Measurements from ENCODE around the gene CPPED1. TPM values are rescaled to one million over a fixed set of nuclear protein-coding genes. Genes with fewer than 3 reads are reported as not detected.

Gene CPPED1
- total RNA-seq, 1 experiment from 2014 or later, result 8.1 TPM

DNA sequence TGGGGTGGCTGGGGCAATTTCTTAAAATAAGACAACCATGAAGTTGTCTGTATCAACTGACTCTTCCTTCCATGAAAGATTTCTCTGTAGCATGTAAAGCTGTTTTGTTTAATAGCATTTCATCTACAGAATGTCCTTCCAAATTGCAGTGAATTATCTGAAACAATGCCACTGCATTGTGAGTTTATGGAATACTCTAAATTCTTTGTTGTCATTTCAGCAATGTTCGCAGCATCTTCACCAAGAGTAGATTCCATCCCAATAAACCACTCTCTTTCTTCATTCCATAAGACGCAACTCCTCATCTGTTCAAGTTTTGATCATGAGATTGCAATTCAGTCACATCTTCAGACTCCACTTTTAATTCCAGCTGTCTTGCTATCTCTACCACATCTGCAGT, 54.6 kb downstream of the CPPED1 start:
- Histone ChIP-seq H3K9me2 (ENCODE audit: insufficient read depth) (no peaks in the 10 kb centered on the region), H4K20me1 (ENCODE audit: insufficient read depth) (no peaks in the 10 kb centered on the region), H3K27me3 (ENCODE audit: insufficient read depth, low read length) (no peaks in the 10 kb centered on the region), H3K27ac (ENCODE audit: low read depth, low read length) (no peak overlapping the region), H3K79me2 (ENCODE audit: insufficient read depth, low read length) (no peaks in the 10 kb centered on the region), H3K36me3 (ENCODE audit: control insufficient read depth in 1 of 2, insufficient read depth in 2 of 2, low read length in 2 of 2) (no peaks in the 10 kb centered on the region), H3K9ac (ENCODE audit: low read length) (no peak overlapping the region), H3K4me3 (replicated peaks in 1 of 2; ENCODE audit: low read depth in 1 of 2, low read length in 2 of 2) (no peak overlapping the region), H3K9me3 (ENCODE audit: control insufficient read depth in 1 of 2, insufficient read depth in 1 of 2, low read depth in 1 of 2, low read length in 2 of 2) (no peaks in the 10 kb centered on the region; a peak in 1 of 4 replicates), H3K4me2 (ENCODE audit: low read length) (no peak overlapping the region), H2AFZ (ENCODE audit: low read depth, low read length, poor library complexity, severe bottlenecking) (no peak overlapping the region), H3K4me1 (ENCODE audit: control insufficient read depth in 1 of 2, insufficient read depth in 2 of 2, low read length in 2 of 2) (no peaks in the 10 kb centered on the region)
- DNase-seq (ENCODE audit: low read depth, low spot score), result no peak
- ChIA-PET POLR2A (no interaction called here), RAD21 (ENCODE audit: low non-redundant PET in 1 of 2, low total read pairs in 2 of 2, uncharacterized antibody in 2 of 2, unreplicated experiment in 2 of 2) (no interaction called here), CTCF (no interaction called here)
- no peak for TF ChIP-seq SRF (IDR thresholded peaks at IDR 0.05; ENCODE audit: low read depth)
- TF ChIP-seq JUND (IDR thresholded peaks at IDR 0.05), result no peak
- TF ChIP-seq, protein P1, sequence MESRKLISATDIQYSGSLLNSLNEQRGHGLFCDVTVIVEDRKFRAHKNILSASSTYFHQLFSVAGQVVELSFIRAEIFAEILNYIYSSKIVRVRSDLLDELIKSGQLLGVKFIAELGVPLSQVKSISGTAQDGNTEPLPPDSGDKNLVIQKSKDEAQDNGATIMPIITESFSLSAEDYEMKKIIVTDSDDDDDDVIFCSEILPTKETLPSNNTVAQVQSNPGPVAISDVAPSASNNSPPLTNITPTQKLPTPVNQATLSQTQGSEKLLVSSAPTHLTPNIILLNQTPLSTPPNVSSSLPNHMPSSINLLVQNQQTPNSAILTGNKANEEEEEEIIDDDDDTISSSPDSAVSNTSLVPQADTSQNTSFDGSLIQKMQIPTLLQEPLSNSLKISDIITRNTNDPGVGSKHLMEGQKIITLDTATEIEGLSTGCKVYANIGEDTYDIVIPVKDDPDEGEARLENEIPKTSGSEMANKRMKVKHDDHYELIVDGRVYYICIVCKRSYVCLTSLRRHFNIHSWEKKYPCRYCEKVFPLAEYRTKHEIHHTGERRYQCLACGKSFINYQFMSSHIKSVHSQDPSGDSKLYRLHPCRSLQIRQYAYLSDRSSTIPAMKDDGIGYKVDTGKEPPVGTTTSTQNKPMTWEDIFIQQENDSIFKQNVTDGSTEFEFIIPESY (IDR thresholded peaks at IDR 0.05; ENCODE audit: extremely low read depth, insufficient replicate concordance, low read length), result no peak
- TF ChIP-seq, protein P2, sequence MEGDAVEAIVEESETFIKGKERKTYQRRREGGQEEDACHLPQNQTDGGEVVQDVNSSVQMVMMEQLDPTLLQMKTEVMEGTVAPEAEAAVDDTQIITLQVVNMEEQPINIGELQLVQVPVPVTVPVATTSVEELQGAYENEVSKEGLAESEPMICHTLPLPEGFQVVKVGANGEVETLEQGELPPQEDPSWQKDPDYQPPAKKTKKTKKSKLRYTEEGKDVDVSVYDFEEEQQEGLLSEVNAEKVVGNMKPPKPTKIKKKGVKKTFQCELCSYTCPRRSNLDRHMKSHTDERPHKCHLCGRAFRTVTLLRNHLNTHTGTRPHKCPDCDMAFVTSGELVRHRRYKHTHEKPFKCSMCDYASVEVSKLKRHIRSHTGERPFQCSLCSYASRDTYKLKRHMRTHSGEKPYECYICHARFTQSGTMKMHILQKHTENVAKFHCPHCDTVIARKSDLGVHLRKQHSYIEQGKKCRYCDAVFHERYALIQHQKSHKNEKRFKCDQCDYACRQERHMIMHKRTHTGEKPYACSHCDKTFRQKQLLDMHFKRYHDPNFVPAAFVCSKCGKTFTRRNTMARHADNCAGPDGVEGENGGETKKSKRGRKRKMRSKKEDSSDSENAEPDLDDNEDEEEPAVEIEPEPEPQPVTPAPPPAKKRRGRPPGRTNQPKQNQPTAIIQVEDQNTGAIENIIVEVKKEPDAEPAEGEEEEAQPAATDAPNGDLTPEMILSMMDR (IDR thresholded peaks at IDR 0.05 in 2 of 3, conservative IDR thresholded peaks at IDR 0.05 in 1 of 3; ENCODE audit: borderline replicate concordance in 1 of 3, insufficient read depth in 1 of 3, low read depth in 2 of 3, low read length in 2 of 3), result no peak
- no peak for TF ChIP-seq ZNF274 (IDR thresholded peaks at IDR 0.05; ENCODE audit: low read depth, low read length)
- TF ChIP-seq SIN3A (IDR thresholded peaks at IDR 0.05; ENCODE audit: low read depth), result no peak
- no peak for TF ChIP-seq TCF7L2 (IDR thresholded peaks at IDR 0.05; ENCODE audit: borderline replicate concordance, extremely low read depth, insufficient read depth, insufficient read length)
- no peak for TF ChIP-seq EGR1 (IDR thresholded peaks at IDR 0.05; ENCODE audit: low read depth)
- intact Hi-C loops (cut with micrococcal nuclease), result no loop called here
- BruUV-seq (replicated peaks), result no TSS peak
- no peak for ATAC-seq
